VCaP (cell line): Measurements from ENCODE around the gene ANXA5.

Source experiments
- H3K27ac ChIP-seq: fragments of 450-650 bp; 2 replicates; pipeline ENCODE4 v1.5.1; 2017
- TF ChIP-seq, protein P1 (sequence below): fragments of 450-650 bp; conservative IDR thresholded peaks from 2 replicates; pipeline ENCODE4 v1.5.1; 2017; ENCODE audit warnings: mild to moderate bottlenecking, moderate library complexity

Gene ANXA5

DNA sequence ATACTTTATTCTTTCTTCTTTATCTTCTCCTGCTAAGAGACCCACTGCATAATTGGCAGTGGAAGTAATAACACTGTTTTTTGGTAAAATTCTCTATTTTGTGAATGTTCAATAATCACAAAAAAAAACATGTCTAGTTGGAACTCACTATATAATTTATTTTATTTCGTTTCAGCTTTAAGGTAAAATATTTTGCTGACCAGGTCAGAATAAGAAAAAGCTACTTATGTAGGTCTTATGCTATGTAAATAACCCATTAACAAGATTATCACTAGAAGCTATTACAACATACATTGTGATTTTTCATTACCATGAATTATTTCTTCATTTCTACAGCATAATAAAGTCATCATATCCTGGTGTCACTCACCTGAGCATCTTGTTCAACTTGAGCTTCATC lies 19.3 kb downstream of the ANXA5 start:
- no peak overlapping the region for H3K27ac ChIP-seq
- TF ChIP-seq, protein P1, sequence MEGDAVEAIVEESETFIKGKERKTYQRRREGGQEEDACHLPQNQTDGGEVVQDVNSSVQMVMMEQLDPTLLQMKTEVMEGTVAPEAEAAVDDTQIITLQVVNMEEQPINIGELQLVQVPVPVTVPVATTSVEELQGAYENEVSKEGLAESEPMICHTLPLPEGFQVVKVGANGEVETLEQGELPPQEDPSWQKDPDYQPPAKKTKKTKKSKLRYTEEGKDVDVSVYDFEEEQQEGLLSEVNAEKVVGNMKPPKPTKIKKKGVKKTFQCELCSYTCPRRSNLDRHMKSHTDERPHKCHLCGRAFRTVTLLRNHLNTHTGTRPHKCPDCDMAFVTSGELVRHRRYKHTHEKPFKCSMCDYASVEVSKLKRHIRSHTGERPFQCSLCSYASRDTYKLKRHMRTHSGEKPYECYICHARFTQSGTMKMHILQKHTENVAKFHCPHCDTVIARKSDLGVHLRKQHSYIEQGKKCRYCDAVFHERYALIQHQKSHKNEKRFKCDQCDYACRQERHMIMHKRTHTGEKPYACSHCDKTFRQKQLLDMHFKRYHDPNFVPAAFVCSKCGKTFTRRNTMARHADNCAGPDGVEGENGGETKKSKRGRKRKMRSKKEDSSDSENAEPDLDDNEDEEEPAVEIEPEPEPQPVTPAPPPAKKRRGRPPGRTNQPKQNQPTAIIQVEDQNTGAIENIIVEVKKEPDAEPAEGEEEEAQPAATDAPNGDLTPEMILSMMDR: no peak

DNA sequence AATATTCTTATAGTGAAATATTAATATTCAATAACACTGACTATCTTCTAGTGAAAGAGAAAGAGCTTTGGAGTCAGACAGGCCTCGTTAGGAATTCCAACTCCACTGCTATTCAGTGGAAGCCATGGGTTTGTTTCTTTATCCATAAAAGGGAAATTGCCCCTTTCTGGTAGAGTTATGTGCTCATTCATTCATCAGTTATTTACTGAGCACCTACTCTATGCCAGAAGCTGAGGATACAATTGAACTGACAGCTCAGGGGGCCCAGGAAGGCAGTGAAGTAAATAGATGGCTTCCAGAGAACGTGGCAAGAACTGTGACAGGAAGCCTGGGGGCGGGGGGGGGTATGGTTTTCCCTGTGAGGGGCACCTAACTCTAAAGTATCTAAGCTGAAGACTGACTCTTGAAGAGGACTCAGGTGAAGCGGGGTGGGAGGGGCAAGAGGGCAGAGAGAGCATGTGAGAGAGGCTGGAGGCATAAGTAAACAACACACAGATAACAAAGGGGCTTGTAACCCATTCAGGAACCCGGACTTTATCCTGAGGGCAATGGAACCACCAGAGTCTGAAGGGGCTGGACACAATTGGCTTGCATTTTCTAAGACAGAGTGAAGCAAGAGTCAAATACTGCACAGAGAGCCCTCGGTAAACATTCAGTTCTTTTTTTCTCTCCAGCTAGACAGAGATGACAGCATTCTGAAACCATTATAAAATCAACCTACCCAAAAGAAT lies 20.3 kb downstream of the ANXA5 start:
- H3K27ac ChIP-seq: no peak overlapping the region
- TF ChIP-seq, protein P1: no peak

DNA sequence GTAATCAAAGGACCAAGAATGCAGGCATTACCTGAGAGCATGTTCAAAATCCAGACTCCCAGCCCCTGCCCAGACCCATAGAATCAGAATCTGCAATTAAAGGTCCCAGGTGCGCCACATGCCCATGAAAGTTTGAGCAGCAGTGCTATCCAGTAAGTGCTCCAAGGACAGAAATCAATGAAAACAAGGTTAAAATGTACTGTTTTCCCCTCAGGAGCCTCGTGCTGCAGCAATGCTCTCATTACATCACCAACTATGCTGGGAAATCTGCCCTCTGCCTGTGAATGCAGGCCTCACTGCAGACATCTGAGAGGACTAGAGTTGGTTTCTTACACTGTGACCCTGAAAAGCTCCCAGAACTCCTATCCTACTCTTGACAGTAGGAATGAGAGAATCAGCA lies 21.1 kb downstream of the ANXA5 start:
- TF ChIP-seq, protein P1: no peak
- H3K27ac ChIP-seq: no peak overlapping the region

DNA sequence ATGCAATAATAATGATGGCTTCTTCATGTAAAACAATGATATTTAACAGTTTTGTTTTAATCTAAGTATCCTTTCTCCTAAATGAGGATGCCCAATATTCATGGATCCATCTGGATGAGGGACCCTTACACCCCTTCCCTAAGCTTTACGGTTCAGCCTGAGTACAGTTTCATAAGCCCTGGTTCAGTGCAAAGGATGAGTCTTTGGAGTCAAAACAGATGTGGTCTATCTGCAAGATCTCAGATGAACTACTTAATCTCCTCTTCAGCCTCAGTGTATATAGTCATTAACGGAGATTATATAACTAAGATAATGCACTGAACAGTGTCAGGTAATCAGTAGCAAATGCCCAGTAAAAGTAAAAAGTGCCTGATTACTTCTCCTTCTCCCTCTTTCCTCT lies 22.1 kb downstream of the ANXA5 start:
- TF ChIP-seq, protein P1: no peak

DNA sequence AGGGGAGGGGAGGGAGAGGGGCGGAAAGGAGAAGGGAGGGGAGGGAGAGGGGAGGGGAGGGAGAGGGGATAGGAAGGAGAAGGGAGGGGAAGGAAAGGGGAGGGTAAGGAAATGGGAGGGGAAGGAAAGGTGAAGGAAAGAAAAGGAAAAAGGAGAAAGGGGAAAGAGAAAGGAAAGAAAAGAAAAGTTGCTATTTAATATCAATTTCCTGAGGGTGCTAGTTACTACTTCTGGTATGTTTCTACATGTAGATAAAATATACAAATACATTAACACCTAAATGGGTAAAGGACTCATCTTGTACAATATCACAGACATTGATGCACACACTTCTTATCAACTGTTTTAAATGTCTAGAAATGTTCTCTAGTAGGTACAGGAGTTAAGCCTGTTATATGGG lies 22.6 kb downstream of the ANXA5 start:
- H3K27ac ChIP-seq: no peak overlapping the region
- TF ChIP-seq, protein P1: no peak

More for the DNA sequence above, 22.1 kb downstream of the ANXA5 start:
- no peak overlapping the region for H3K27ac ChIP-seq

DNA sequence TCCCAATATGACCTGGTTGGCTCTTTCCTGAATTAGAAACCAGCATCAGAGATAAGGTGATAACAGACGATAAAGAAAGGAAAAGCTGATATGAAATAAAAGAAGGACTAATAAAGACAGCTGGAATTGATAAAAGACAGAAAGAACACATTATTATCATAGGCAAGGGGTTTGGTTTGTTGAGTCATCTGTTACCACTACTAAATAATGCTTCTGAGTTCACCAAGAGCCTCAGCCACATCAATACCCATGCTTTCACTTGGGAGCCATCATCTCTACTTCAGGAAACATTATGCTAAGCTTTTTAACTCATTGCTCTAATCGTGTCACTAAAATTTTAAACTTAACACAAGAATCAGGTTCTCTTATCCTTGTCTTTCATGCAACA lies 27.6 kb downstream of the ANXA5 start:
- TF ChIP-seq, protein P1: no peak
- H3K27ac ChIP-seq: no peak overlapping the region

DNA sequence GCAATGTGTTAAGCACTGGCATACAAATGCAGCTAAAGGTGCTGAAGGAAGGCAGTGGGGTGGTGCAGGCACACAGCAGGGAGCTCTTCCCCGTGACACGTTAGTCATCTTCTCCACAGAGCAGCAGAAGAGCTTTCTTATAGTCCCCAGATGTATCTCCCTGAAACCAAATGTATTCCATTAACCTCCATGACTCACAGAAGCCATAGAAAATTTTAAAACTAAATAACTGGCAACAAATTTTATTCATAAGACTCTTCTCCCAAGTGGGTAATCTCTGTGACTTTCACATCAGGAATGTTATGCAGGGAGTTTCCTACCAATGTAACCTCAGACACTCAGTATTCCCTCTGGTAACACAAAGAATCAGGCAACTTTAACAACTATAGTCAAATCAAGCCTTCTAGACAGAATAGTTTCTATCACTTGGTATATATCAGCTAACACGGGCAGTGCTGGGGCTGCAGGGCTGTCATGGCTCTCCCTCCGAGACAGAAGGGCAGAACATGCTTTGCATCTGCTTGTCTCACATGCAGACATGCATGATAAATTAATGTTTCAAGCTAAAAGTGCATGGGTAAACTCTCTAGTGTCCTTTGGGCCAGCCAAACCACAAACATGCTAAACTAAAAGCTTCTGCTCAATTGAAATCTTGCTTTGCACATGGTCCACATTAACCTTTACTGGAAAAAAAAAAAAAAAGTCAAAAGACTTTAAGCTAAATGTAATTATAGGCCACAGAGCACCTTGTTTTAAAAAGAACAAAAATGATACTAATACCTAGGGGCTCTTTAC lies 28.2 kb downstream of the ANXA5 start:
- H3K27ac ChIP-seq: no peak overlapping the region
- TF ChIP-seq, protein P1: no peak
